HG03575 (cell line): ENCODE data around the gene UAP1L1.
"Not testable (repeated sequence)": the region's sequence is repeated elsewhere in the genome, so short reads cannot be mapped to it uniquely, and the experiment has no call there.

Source experiments
- ATAC-seq: cut with Tn5 transposase; IDR thresholded peaks from one replicate; pipeline ENCODE4 v1.9.1; 2021; ENCODE audit not compliant: unreplicated experiment, insufficient number of reproducible peaks, low FRiP score; ENCODE audit errors: extremely low read depth

The UAP1L1 gene

GRCh38 chr9:137121927-137122795 is 44.8 kb downstream of the UAP1L1 start:
- not testable (repeated sequence) for ATAC-seq

GRCh38 chr9:137122796-137123467 is 45.6 kb downstream of the UAP1L1 start:
- not testable (repeated sequence) for ATAC-seq

DNA sequence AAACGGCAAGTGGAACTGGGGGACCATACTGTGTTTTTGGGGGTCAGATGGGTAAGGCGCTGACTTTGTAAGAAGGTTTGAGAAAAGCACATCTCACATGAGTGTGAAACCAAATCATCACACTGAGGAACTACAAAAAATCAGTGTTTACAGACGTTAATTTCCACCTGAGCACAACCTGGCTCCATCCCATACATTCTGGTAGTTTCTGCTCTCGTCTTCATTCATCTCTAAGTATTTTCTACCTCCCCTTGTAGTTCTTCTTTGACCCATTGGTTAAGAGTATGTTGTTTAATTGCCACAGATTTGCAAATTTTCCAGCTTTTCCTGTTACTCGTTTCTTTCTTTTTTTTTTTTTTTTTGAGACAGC is 46.1 kb downstream of the UAP1L1 start:
- no peak for ATAC-seq

- ATAC-seq: not testable (repeated sequence)
These were observed 46.7 kb downstream of the UAP1L1 start for GRCh38 chr9:137123952-137124462.

DNA sequence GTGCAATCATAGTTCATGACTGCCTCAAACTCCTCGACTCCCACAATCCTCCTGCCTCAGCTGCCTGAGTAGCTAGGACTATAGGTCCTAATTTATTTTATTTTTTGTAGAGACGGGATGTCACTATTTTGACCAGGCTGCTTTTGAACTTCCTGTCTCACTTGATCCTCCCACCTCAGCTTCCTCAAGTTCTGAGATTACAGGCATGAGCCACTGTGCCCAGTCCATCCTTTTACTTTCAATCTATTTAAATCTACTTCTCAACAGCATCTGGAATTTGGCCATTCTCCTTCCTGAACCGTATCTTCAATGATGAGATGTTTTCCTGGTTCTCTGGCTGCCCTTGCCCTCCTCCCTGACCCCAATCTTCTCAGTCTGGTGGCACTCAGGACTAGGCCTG is 49.5 kb downstream of the UAP1L1 start:
- ATAC-seq: no peak

GRCh38 chr9:137127301-137128157 is 50.2 kb downstream of the UAP1L1 start:
- no peak for ATAC-seq

DNA sequence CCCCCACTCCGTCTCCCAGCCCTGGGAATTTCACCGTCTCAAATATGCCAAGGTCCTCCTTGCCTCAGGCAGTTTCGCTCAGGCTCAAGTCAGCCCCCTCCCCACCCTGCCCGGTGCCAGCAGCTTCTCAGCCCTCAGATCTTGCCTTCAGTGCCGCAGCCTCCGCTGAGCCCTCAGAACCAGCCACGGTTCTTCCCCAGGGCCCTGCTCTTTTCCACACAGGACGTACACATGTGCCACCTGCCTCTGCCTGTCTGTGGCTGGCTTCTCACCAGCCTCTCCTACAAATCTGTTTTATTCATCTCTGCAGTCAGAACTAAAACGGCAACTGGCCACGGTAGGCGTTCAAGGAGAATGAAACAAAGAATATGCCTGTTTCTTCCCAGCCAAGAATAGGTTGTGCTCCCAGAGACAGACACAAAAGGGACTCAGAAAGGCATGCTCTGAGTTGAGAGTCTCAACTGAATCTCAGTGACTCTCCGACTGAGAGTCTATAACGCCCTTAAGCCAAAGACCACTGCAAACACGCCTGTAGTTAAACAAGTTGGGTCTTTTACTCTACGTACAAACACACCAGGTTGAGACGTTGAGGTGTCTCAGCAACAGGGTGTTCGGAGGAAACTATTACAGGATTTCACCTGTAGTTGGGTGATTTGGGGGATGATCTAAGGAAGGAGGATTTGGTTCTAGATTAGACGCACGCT is 51.0 kb downstream of the UAP1L1 start:
- no peak for ATAC-seq

- ATAC-seq: no peak
These were observed 51.6 kb downstream of the UAP1L1 start for GRCh38 chr9:137128862-137129455.

- ATAC-seq: no peak
These were observed 52.3 kb downstream of the UAP1L1 start for GRCh38 chr9:137129456-137130175.

- ATAC-seq: no peak
These were observed 52.9 kb downstream of the UAP1L1 start for GRCh38 chr9:137130176-137130755.
